OCI-M1 (cell line): ENCODE measurements around the gene MISFA.
"Not testable (repeated sequence)": the region's sequence is repeated elsewhere in the genome, so short reads cannot be mapped to it uniquely, and the experiment has no call there.

Experiments used
- DNase-seq: peaks from one replicate; lab custom pipeline; 2025; lab: John Stamatoyannopoulos, UW

The MISFA gene

DNA sequence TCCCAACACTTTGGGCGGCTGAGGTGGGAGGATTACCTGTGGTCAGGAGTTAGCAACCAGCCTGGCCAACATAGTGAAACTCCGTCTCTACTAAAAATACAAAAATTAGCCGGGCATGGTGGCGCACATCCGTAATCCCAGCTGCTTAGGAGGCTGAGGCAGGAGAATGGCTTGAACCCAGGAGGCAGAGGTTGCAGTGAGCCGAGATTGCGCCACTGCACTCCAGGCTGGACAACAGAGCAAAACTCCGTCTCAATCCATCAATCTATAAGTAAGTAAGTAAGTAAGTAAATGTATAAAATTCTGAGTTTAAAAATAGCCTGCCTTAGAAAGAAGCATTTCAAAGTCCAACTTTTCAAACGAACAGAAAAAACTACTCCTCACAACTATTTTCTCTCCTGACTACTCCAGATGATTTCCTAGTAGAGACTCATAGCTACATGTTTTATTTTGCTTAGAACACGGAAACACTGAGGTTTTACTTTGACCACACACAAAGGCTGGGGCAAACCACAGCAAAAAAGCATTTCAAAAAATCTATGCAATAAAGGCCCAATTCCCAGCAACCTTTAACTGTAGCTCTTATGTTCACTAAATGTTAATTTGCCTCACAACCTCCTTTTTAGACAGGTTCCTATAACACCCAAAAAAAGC lies 18.2 kb downstream of the MISFA start:
- peak; percentile 76 for DNase-seq

GRCh38 chr11:18618342-18619025 lies 18.9 kb downstream of the MISFA start:
- DNase-seq = peak; percentile 16

DNA sequence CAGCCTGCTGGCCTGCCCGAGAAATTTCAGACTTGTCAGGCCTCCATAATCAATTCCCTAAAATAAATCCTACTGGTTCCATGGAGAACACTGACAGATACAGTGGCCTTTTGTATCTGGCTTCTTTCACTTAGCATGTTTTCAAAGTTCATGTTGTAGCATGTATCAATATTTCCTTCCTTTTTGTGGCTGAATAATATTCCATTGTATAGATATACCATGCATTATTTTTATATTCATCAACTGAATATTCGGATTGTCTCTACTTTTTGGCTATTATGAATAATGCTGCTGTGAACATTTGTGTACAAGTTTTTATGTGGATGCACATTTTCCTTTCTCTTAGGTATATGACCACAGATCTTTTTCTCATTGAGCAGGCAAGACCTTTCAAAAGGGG lies 24.1 kb downstream of the MISFA start:
- no peak for DNase-seq

- no peak for DNase-seq
Observed at GRCh38 chr11:18624161-18624560, 24.6 kb downstream of the MISFA start.

DNA sequence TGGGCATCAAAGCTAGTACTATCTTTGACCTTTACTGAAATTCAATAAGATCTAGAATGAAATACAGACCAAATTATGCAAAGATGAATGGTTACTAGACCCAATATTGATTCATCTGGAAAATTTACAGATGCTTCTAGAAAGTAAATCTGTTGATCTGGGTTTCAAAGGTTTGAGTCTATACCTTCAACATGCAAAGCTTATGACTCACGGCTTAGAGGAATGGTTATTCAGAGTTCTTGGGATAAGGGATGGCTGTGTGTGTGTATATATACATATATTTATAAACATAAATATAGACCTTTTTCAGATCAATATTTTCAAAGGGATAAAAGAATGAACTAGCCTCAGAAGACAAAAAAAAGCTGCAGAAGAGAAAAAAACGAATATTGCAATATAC lies 33.3 kb downstream of the MISFA start:
- no peak for DNase-seq

GRCh38 chr11:18633256-18634139 lies 33.9 kb downstream of the MISFA start:
- DNase-seq = peak; percentile 67

- DNase-seq = peak; percentile 99
Observed at GRCh38 chr11:18634140-18635032, 34.8 kb downstream of the MISFA start, which contains the start of gene SPTY2D1. SPTY2D1 (minus strand) TSS chr11:18634342; CDS start chr11:18634257, 85 bp downstream.

- no peak for DNase-seq
Observed at GRCh38 chr11:18641677-18642076, 42.1 kb downstream of the MISFA start.

GRCh38 chr11:18643034-18643433 lies 43.4 kb downstream of the MISFA start:
- DNase-seq = not testable (repeated sequence)

GRCh38 chr11:18650353-18650752 lies 50.8 kb downstream of the MISFA start:
- DNase-seq = no peak

DNA sequence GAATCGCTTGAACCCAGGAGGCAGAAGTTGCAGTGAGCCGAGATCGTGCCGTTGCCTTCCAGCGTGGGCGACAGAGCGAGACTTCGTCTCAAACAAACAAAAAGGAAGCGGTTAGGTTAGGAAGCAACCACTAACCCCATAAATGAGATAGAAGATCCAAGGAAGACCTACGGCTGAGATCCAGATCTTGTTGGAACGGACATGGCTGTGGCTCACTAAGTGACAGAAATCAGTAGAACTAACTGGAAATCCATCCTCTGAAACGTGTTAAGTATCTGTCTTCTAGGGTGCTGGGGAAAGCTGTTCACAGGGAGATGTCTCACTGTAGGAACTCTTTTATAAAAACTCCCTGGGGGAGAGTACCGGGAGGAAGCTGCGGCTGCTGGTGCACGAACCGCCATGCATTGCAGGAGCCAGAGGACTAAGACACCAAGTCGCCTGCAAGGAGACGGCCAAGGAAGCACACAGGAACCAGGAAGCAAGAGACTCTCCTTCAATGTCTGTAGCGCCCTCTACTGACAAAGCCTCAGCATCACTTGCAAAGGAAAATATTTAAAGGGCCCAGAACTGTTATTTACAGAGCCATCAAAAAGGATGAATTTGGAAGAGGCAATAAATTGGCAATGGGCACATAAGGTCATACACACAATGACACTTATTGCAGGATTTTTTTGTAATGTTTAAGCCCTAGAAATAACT lies 51.4 kb downstream of the MISFA start:
- peak; percentile 94 for DNase-seq
